NCI-H1694 (cell line): ENCODE measurements around the gene KLHL40.

Experiments used
- DNase-seq: peaks from one replicate; lab custom pipeline; 2025; lab: John Stamatoyannopoulos, UW

Gene KLHL40

DNA sequence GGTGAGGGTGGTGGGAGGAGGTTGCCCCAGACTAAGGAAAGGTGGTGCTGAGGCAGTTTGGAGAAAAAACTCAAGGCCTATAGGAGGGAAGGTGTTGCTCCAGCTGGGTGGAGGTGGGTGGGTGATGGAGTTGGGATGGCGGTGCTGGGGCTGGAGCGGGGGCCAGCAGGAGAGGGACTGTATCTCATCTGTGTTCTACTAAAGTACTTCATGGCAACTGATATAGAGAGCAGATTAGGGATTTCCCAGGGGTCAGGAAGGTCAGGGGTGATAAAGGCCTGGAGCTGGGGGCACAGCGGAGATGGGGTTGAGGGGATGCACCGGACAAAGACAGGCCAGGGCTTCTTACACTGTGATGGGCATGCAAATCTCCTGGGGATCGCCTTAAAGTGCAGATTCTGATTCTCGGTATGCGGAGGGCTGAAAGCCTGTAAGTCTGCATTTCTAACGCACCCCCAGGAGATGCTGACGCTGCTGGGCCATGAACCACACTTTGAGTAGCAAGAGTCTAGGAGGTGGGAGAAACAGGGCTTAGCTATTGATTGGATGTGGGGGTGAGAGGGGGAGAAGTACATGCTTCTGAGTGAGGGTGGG is 4.2 kb downstream of the KLHL40 start:
- DNase-seq: no peak

- no peak for DNase-seq
These were observed 4.9 kb downstream of the KLHL40 start for GRCh38 chr3:42690191-42690590.

- DNase-seq: no peak
These were observed 5.7 kb downstream of the KLHL40 start for GRCh38 chr3:42690766-42691680.

DNA sequence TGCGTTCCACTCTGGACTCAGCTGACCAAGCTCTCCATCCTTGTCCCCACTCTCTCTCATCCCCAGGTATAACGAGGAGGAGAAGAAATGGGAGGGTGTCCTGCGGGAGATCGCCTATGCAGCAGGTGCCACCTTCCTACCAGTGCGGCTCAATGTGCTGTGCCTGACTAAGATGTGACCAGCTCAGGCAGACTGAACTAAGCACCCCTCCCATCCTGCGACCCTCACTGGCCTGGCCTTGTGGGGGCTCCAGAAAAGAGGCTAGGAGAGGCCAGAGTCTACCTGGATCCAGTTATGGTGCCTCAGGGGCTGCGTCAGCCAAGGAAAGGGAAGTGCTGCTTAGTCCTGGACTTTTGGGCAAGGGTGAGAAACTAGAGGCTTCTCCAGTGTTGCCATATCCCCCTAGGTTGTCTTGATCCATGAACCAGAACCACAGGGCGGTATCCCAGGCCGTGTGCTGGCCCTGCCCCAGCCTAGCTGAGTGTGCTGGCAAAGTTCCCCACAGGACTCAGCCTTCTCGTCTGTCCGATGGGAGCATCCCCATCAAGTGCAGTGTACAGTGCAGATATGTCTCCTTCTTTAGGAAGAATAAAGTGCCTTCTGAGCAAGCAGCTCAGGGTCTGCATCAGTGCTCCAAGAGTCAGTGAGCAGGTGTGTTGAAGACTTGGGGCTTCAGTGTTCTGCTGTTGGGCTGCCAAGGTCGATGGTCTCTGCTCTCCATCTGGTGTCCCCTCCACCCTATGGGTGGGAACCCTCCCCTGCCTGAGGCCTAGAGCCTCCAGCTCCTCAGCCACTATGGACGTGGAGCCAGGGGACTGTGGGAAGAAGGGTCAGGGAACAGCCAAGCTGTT is 6.7 kb downstream of the KLHL40 start:
- no peak for DNase-seq

DNA sequence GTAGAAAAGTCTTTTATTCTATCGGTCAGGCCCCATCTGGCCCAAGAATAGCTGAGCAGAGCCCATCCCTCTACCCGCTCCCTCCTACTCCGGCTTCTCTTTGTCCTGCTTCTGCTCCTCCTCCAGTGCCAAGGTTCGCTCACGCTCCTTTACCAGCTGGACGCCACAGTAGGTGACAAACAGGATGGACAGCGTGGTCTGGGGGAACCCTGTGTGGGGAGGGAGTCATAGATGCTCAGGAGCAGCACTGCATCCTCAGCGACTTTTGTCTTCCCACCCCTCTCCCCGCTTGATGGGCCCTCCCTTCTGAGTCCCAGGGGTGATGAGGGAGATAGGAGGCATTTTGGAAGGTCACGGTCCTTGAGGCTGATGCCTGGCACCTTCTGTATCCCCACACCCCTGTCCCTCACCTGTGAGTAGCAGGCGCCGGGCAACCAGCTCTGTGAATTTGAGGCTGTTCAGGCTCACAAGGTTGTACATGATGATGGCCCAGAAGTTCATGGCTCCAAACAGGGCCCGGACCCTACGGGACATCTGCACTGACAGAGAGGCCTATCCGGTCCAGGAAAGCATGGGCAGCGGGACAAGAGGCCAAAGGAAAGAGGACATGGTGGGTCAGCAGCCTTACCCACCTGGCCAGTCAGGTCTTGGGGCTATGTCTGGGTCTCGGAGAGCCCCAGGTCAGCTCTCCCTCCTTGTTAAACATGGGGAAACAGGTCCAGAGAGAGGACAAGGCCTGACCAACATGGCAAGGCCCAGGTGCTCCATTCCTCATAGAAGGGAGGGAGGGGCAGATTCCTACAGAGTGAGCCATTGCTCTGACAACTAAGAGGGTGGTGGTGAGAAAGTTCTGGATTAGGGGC is 7.6 kb downstream of the KLHL40 start:
- no peak for DNase-seq

DNA sequence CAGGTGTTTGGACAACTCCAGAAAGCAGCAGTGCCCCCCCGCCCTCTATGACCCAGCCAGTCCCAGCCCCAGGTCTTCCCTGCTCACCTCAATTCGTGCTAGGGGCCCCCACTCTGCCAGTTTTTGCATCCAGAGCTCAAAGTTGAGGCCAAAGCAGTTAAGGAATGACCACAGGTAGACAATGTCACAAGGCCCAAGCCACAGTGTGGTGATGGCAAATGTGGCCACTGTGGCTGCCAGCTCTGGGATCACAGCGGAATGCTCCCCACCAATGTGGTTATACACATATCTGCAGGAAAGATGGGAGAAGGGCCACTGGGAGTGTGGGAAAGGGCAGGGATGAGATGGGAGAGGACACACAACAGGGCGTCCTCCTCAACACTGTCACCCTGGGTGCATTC is 8.2 kb downstream of the KLHL40 start:
- DNase-seq: no peak

- DNase-seq: no peak
These were observed 9.0 kb downstream of the KLHL40 start for GRCh38 chr3:42694366-42694765.

DNA sequence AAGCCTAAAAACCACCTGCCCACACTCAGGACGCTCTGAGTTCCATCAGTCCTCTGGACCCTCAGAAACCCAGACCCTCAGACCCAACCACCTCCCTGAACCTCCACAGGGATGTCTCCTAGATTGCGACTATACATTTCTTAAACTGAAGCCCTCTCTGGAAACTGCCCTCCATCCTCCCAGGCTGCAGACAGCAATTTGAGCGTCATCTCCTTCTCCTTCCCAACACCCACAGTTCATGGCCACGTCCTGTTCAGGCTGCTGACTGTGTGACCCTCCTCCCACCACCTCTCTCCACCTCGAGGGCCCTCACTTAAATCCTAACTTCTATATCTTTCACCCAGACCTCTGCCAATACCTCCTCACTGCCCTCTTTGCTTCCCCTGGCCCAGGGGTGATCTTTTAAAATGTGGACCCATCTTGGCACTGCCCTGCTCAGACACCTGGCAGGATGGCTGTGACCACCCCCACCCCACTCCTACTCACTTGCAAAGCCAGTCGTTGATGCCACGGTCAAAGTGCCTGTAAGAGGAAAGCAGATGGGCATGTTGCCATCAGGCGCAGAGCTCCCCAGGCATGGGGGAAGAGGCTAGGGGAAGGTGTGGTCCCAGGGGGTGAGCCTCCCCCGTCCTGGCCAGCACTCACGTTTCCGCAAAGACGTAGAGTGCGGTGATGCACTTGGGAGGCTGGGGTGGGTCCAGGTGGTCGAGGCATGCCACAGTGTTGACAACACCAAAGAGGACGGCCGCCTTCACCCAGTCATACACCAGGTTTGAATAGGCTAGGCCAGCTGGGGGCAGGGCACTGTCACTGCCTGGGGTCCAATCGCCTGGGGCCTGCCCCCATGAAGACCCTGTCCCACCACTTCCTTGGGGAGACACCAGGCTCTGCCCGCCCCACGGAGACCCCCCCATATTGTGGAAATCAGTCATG is 11.3 kb downstream of the KLHL40 start:
- no peak for DNase-seq

DNA sequence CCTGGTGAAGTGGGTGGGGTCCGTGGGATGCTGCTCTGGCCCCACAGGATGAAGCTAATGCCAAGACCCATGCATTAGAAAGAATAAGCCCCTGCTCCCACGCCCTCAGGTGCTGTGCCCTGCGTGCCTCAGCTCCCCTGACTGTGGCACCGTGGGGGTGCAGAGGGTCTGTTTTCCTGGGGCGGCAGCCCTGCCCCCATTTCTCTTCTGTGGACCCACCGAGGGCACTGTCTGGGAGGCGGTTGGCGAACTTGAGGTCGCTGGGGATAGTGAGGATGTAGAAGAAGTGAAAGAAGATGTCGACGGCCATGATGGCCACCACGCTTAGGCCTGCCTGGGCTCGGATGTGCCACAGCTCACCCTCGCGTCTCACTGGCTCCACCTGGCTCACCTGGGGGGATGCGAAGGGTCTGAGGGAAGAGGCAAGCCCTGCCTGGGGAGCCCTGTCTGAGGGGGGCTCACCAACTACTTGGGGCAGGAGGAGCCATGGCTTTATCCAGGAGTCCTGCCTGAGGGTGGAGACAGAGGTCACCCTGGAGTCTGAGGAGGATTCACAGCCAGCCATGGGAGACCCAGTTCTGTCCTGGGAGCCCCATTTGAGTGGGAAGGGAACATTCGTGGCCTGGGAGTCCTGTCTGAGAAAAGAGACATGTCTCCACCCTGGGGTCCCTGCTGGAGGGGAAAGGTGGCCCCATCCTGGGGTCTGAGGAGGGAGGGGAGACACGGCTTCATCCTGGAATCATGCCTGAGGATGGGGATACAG is 12.1 kb downstream of the KLHL40 start:
- no peak for DNase-seq

DNA sequence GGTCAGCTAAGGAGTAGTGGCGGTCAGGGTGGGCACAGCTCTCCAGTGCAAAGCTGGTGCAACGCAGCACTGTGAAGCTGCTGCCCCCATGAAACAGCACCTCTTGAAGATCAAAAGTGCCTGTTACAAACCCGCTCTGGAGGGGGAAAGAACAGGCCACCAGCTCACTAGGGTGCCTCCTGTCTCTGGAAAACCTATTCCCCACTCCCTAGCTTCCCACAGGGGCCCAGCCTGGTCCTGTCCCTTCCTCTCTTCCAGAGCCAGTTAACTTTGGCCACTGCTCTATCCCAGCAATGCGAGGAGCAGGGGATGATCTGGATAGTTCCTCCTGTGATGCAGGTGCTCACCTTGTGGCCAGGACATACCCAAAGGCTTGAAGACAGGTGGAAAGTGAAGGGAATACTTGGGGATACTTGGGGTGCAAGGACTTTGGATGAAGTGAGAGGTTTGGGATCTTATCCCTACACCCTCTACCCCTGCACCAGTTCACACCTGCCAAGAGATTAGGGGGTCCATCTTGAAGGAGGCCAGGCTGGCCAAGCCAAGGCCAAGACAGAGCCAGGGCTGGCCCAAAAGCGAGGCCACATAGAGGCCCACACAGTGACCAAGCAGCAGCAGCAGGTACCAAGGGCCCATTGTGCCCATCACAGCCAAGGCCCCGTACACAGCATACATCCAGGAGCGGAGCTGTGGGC is 13.0 kb downstream of the KLHL40 start:
- no peak for DNase-seq

GRCh38 chr3:42698911-42699230 is 13.5 kb downstream of the KLHL40 start:
- no peak for DNase-seq

DNA sequence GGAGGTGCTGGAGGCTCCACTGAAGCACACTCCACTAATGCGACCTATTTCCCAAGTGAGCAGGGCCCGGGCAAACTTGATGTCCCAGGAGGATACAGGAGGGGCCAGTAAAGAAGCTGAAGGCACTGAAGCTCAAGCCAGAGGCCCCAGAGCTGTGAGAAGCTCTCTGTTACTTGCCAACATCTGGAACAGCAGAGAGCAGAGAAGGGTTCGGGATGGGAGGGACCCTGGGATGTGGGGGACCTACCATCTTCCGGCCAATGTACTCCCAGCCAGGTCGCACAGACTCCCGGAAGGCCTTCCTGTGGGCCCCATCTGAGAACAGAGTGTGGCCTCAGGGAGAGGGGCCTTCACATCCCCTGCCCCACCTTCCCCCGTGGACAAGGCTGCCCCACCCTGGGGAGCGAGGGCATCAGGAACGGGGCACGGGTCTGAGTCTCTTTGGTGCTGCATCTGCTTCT is 14.2 kb downstream of the KLHL40 start:
- DNase-seq: no peak

DNA sequence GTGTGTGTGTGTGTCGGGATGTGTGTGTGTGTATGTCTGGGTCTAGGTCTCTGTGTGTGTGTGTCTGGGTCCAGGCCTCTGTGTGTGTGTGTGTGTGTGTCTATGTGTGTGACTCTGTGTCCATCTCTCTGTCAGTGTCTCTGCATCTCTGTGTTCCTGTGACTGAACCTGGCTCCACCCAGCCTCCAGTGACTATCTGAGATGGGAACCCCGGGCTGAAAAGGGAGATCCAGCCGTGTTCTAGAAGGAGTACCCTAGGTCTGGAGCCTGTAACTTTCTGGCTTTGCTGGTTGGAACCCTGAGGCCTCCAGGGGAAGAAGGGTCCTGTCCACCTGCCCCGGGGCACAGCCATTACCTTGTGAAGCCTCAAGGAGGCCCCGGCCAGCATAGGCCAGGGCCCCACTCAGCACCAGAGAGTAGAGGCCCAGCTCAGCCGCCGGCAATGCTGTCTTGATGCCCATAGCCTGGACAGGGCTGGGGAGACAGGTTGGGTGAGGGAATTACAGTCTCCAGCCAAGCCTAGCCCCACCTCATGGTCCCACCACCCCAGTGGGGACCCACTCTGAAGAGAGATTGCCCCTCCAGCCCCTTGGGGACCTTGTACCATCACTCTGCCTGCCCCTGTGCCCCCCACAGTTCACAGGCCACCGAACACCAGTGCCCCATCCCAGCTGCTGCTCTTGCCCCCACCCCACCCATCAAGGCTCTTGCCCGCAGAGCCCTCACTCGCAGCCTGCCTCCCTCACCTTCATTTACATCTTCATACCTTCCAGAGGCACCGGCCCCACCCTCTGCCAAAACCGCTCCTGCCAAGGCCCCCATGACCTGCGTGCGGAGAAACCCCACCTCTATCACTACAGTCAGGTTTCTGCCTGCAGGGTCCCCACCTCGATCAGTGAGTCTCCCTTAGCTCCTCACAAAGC is 15.3 kb downstream of the KLHL40 start:
- DNase-seq: no peak

DNA sequence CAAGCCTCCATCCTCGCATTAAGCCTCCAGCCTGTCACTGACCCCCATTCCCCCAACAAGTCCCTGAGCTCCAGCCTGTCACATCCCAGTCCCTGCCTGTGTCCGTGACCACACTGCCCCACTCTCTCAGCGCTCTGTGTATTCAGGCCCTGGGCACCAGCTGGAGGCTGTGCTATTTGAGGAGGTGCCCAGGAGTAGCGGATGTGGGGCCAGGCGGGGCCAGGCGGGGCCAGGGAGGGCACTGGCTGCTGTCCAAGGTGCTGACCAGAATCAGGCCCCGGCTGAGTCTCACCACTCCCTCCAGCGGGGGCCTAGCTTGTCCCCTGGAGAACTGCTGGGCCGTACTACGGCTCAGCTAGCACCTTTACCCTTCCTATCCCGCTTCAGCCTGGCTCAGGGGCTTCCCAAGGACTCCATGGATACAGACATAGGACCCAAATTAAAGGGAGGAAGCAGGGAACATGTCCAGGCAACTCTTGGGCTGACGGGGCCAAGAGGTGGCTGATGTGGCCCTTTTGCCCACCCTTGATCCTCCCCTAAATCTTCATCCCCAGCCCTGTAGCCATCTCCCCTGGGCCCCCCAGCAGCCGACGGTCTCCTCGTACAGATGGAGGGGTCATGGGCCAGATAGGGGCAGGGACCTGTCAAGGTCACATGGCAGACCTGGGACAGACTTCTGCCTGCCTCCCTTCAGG is 16.2 kb downstream of the KLHL40 start:
- DNase-seq: no peak

GRCh38 chr3:42702066-42702951 is 17.0 kb downstream of the KLHL40 start, which contains the start of gene HHATL:
Gene HHATL, minus strand, starts transcription at chr3:42702798. Its CDS starts 1,972 bp downstream, at chr3:42700826.
- DNase-seq: no peak

DNA sequence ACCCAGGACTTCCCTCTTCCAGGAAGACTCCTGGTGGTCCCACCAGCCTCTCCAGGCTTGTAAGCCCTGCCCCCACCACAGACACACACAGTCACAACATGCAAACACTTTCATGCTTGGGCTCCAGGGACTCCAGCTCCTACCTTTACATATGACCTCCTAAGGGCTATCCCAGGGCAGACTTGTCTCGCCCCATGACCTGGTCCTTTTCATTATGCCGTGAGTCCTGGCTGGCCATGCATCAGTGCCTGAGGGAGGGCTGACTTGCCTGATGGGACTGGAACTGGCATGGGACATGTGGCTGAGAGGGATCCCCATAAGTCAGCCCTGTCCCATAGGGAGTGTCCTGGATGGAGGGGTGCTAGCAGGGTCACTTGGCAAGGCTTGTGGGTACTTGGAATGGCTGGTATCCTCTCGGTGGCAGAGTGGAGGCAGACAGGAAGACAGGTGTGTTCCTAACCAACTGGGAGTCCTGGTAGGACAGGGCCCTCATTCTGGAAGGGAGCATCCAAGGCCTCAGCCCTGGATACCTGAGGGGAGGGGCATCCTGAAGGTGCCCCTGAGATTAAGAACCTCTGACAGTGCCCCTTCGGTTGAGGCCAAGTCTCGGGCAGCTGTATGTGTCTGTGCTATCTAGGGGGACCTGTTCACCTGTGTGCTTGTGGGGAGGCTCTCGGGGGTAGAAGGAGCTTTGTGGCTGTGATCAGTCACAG is 17.8 kb downstream of the KLHL40 start:
- no peak for DNase-seq
